CD4-positive, alpha-beta T cell treated with Interleukin-6 at 100 ng/mL for 8 hours (primary cell): ENCODE data around the gene P2RY6.
A peak's percentile ranks its signal among the peaks of the same experiment; 100 is the strongest.

ENCODE experiments used
- DNase-seq: peaks from one replicate; pipeline ENCODE4 v3.0.0-alpha.2; 2020; ENCODE audit warnings: mixed read lengths, low spot score

The P2RY6 gene

DNA sequence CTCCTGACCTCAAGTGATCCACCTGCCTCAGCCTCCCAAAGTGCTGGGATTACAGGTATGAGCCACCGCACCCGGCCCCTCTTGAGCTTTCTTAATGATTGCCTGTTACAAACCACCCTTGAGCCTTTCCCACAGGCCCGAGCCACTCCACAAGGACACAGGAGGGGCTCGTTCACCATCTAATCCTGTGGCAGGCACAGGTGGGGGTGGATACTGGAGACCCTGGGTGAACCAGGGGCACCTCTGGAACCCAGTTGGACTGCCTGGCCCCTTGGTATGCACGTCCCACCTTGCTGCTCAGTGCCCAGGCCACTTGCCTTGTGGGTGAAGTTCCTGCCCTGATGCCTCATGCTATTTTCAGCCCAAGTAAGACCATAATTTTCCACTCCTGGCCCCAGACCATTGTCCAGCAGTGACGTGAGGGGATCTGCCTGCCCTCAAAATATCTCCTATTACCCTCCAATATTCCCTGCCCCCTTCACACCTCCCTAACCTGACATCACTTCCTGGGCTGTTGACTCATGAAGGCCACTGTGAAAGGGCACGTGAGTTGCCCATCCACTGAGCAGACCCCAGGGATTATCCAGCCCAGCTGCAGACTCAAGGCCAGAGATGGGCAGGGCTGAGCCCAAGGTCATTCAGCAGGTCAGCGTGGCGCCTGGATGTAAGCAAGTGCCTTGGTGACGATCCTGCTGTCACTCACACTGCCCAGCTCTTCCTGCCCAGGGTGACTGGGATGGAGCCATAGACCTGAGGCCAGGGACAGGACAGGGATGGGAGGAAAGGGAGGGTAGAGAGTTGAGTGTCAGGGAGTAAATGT is 34.5 kb upstream of the P2RY6 start:
- DNase-seq = no peak

DNA sequence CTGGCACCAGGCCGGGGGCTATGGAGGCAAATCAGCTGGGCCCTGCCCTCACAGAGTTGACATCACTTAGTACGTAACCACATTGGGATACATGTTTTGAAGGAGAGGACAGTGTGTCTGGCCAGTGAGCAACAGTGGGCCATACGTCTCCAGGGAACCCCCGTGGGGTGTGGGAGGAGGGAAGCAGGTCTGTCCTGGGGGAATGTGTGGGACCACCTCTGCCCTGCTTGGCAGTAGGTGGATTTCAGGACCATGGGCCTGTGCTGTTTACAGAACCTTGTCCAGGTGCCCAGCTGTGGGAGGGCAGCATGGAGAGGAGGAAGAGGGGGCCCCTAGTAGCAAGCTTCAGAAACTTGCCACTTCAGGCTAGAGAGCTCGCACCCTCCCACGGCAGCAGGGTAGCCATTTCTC is 33.0 kb upstream of the P2RY6 start:
- no peak for DNase-seq

DNA sequence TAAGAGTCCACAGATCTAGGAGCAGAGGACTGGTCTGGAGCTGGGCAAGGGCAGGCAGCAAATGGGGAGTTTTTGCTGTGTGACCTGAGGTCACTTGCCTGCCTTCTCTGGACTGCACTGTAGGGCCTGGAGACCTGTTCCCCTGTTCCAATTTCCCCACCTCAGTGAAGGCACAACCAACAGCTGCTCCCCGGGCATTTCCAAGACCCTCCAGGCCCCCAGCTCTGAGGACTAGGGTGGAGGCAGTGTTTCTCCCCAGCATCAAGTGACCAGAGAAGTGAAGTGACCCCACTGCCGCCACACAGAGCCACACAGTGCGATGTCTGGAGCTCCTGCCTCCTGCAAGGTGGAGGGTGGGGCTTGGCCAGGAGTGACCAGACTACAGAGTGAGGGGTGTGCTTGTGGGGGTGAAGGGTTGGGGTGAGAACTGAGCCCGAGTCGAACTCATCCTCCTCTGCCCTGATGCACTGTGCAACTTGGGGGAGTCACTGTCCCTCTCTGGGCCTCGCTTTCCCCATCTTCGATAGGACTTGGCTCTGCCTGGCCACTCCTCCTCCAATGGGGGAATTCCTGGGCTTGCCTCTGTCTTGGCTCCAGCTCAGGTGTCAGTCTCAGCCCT is 32.5 kb upstream of the P2RY6 start:
- no peak for DNase-seq

DNA sequence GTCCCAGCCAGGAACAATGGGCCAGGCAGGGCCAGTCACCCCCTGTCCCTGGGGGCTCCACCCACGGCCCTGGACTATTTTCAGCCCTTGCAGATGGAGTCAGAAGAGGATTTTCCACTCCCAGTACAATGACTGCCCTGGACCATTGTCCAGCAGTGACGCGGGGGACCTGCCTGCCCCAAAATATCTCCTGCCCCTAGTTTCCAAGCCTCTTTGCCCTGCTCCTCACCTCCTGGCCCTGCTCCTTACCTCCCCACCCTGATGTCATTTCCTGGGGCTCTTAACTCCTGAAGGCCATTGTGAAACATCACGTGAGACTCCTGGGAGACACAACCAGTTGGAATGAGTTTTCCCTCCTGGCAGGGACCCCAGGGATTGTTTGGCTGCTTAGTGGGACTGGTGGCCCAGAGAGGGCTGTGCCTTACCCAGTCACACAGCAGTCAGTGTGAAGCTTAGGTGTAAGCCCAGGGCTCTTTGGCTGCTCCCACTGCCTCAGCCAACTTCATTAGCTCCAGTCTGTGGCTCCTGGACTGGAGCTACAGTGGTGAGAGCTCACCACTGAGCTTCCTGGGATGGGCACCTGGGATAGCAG is 31.9 kb upstream of the P2RY6 start:
- DNase-seq = no peak

DNA sequence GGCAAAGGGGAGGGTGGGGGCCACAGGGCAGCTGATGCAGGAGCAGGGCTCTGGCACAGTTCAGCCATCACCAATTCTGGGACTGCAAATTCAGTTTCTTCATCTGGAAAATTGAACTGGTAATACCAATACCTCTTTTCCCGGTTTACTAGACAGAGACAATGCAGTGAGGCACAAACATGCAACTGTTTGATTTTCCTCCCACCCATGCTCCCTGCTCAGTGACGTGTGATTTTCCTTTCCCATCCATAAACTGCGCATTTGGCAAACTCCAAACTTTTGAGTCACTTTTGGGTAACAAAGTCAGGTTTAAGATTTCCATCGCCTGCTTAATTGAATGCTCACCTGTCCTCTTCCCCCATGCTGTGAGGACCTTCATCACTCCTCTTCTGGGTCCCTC is 30.8 kb upstream of the P2RY6 start:
- no peak for DNase-seq

DNA sequence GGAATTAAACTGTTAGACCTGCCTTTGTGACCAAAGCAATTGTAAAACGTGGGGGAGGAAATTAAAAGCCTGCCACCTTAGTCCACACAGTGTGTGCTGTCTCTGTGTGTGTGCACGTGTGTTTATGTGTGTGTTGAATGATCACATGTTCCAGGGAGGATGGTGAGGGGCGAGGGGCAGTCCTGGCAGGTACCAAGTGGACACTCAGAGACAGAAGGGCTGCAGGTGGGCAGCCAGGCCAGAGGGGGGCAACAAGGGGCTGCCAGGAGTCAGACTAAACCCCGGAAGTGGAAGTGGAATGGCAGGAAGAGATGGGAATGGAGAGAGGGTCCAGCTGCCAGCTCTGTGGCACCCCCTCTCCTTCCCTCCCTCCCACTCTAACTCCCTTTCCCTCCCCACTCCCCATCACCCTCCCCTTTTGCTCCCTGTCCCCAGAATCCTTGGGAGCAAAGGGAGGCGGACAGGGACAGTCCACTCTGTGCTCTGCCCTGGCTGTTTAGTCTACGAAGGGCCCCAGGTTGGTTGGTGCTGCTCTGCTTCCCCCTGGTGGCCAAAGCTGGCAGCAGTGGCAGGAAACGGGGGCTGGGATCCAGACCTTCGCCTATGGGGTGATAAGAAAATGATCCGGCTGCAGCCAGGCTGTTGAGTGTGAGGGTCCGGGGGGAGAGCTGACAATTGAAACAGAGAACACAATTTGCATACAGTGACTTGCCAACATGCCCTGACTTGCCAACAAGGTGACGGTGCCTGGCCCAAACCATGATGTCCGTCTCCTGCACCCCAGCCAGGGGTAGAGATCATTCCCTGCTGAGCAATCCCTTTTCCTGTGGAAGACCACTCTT is 29.7 kb upstream of the P2RY6 start:
- DNase-seq = peak; percentile 59

DNA sequence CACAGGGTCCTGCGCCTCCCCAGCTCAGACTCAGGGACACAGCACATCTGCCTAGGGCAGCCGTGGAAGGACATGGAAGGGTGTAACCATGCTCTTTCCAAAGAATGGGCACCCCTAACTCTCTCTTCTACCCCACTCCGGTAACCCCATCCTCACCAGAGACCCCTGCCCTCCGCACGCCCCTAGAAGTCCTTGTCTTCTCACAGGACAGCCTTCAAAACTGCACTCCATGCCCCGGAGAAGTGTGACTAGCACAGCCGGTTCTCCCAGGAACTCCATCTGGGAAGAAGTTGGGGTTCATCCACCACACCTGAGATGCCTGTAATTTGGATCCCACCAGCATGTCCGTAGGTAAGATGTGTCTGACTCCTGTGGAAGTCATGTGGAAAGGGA is 29.0 kb upstream of the P2RY6 start:
- DNase-seq = no peak

DNA sequence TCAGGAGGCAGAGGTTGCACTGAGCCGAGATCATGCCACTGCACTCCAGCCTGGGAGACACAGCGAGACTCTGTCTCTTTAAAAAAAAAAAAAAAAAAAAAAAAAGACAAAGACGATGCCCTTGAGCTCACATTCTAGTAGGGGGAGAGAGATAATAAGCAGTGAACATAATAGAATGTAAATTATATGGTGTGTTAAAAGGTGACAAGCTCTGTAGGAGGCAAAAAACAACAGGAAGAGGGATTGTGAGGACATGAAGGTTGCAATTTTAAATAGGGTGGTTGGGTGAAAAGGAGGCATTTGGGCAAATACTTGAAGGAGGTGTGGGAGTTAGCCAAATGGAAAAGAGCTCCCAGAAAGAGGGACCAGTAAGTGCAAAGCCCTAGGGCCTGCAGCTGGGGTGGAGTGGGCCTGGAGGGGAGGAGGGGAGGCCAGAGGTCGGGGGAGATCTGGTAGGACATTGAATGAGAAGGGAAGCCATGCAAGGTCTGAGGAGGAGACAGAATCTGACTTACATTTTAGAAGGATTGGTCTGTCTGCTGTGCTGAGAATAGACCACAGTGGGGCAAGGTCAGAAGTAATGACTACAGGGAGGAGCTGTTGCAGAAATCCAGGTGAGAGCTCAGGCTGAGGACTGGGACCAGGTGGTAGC is 27.4 kb upstream of the P2RY6 start:
- DNase-seq = no peak

DNA sequence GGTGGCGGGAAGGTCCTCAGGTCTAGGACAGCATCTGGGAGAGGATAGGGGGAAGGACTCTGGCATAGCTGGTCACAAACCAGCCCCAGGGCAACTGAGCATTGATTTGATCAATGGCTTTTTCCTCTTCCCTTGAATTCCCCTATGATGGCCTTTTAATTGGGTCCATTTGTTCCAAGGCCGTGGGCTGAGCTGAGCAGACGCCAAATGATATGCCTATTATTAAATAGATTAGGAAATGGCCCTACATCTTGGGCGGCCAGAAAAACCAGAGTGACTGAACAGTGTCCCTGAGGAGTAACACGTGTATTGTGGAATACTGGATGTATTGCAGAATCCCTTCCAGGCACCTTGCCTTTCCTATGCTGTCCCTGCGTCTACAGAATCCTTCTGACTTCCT is 26.7 kb upstream of the P2RY6 start:
- no peak for DNase-seq

DNA sequence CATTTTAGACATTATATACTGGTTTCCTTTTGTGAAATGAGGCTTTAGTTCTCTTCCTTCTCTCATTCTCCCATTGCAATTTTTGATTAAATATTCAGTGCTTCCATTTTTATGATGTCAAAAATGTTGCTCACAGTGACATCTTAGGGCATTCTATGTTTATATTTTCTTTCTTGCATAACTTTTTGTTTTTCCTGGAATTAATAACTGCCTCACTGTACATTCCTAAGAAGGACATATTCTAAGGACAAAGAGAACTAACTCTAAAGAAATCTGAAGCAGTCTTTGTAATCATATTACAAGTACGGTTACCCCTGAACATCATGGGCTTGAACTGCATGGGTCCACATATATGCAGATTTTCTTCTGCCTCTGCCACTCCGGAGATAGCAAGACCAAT is 25.8 kb upstream of the P2RY6 start:
- no peak for DNase-seq

DNA sequence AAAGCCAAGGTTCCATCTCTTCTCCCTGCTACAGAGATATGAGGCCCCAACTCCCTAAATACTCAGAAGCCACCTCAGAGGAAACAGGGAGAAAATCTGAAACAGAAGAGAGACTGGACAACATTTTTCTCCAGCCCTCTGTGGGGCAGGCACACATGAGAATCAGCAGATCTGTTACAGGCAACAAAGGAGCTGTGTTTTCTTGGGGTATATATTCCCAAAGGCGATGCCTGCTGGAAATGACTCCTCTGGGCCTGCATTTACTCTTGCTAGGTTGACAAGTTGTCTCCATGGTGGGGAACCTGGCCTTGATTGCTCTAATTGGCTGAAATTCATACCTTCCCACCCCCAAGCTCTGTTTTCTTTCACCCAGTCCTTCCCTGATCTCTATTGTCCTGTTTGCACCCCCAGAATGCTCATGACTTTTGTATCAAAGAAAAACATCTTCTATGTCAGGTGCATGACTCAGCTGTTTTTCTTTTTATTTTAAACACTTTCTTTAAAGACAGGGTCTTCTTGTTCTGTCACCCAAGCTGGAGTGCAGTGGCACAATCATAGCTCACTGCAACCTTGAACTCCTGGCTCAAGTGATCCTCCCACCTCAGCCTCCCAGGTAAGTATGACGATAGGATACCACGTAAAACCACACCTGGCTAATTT is 23.5 kb upstream of the P2RY6 start:
- no peak for DNase-seq

DNA sequence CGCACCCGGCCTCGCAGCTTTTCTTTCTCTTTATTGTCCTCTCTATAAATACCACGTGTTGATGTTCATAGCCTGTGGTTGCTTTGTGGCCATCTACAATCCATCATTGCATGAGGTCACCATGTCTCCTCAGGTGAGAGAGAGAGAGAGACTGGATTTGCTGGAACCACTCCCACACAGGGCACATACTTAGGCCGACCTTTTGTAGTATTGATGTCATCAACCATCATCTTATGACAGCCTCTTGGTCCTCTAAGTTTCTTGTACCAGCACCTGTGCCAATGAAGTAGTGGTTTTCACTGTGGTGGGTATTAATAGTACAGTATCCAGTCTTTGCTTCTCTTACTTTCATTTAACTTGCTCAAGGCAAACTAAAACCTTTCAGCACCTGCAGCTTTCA is 22.8 kb upstream of the P2RY6 start:
- DNase-seq = no peak

DNA sequence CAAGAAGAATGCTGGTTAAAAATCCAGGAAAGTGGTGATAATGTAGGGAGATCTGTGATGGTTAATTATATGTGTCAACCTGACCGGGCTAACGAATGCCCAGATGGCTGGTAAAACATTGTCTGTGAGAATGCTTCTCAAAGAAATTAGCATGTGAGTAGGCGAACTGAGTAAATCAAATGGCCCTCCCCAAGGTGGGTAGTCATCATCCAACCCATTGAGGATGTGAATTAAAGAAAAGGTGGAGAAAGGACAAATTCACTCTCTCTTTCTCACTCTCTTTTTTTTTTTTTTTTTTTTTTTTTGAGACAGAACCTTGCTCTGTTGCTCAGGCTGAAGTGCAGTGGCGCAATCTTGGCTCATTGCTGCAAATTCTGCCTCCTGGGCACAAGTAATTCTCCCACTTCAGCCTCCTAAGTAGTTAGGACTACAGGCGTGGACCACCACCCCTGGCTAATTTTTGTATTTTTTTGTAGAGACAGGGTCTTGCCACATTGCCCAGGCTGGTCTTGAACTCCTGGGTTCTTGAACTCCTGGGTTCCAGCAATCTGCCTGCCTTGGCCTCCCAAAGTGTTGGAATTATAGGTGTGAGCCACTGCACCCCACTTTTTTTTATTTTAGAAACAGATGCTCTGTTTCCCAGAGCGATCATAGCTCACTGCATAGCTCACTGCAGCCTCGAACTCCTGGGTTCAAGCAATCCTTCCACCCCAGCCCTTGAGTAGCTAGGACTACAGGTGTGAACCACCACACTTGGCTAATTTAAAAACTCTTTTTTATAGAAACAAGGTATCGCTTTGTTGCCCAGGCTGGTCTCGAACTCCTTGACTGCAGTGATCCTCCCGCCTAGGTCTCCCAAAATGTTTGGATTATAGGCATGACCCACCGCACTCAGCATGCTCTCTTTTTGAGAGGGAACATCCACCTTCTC is 22.0 kb upstream of the P2RY6 start:
- DNase-seq = no peak

DNA sequence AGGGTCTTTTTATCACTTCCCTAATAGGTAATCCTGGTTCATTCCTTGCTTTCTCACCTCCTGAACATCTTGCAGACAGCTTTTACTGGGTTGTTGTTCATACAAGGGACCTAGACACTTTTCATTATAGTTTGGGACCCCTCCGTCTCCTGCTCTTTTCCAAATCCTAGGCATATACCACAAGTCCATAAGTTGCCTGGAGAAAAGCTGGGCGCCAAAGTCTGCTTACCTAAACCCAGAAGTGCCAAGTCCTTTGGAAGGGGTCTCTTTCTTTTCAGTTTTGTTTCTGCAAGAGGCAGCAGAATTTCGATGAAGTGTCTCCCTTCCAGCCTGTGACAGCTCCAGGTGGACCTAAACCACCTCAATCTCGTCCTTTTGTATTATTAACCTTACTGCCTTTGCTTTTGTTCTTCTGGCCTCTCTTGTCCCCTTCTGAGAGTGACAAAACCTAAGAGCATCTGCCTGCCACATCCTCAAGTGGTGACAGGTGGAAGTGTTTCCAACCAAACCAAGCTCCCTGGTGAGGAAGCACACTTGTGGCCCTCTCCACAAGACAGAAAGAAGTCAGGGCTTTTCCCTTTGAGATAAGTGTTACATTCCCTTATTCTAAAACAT is 19.5 kb upstream of the P2RY6 start:
- DNase-seq = no peak

DNA sequence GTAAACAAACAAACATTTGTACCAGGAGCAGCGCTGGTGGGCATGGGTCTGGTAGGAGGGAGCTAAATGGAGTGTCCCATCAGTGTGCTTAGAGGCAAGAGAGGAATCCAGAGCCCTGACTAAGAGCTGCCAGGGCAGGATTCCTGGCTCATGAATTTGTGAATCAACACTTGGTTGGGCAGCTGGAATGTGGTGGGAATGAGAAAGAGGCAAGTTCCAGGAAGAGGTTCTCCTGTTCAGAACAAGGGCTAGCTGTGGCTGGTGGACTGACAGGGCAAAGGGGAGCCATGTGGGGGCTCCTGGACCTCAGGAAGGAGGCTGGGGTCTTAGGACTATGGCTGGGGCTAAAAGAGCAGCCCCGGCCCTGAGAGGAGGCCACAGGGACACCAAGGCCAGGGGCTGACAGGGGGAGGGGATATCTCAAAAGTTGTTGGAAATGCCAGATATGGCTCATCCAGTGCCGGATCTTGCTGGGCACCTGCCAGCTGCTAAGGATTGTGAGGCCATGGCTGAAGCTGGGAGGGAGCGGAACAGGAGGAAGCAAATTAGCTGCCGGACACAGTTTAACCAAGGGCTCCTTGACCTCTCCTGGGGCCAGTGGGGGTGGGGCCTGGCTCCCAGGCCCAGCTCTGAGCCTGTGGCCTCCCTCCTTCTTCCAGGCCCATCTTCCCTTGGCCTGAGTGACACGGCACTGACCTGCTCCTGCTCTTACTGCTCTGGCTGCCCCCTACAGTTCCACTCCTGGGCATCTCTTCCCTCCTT is 14.6 kb upstream of the P2RY6 start:
- no peak for DNase-seq

DNA sequence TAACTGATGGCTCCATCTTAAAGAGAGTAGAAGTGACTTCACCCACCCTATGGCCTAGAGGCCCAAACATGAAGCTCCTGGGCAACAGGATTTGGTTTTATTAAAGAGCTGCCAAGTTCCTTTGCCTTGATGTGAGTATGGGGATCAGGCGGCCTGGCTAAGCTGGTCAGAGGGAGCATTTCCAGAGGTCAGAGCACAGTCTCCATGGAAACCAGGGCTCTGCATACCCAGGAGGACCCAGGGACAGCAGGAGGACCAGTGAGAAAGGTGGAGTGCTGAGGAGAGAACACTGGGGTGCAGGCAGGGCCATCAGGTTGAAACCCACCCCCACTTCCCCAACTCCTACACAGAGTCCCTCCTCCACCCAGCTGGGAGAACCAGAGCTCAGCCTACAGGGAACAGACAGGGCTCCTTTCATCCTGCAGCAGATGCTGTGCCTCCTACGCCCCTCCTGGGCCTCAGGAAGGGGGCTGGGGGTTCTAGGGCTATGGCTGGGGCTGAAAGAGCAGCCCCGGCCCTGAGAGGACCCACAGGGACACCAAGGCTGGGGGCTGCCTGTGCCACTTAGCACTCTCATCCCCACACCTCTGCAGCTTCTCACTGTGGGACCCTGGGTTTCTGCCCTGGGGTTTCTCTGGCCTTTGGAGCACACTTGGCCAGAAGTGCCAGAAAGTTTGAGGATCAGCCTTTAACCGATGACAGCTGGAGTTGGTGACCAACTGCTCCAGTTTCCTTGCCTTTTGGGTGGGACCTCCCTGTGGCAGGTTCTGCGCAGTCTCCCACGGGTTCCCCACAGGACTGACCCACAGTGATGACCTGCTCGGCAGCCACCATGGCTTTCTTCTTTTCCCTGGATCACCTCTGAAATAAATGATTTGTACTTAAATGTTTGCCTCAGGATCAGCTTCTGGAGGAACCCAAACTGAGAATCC is 13.8 kb upstream of the P2RY6 start:
- no peak for DNase-seq

DNA sequence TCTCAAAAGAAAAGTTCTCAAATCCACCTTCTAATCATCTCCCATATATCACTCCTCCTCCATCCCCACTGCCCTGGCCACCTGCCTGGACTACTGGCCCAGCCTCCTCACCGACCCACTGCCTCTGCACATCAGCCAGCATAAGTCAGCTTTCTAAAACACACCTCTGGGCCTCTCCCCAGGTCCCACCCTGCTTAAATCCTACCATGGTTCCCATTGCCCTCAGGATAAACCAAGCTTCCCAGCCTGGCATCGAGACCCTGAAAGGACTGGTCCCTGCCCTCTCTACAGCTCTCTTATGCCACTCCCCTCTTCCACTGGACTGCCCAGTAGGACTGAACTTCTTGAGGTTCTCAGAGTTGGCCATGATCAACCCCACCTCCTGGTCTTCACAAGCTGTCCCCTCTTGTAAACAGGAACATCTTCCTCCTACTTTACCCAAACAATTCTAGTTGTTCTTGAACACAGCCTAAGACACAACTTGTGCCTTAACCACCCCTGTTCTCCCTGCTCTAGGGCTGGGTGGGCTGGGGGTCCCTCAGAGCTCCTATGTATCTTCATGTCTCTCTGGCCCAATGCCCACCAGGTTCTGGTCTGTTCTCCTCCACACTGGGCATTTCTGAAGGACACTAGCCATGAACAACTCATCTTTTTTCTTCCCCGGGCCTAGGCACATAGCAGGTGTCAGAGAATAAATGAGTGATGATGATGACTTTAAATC is 12.6 kb upstream of the P2RY6 start:
- DNase-seq = no peak

DNA sequence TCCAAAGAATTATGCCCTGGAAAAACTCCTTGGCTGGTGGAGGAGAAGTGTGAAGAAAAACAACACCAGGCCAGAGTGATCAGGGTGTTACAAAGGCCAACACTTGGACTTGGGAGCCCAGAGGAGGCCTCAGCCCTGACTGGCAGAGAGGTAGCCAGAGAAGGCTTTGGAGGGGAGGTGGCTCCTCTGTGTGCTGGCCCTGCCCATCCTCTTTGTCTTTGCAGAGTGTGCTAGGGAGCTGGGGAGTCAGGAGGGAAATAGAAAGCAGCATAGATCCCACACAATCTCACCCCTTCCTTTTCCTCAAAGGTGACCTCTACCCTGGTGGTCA is 12.0 kb upstream of the P2RY6 start:
- no peak for DNase-seq
